Left ventricle myocardium superior (tissue), 1 donor: ENCODE measurements around the gene TSPYL2. TPM values are rescaled to one million over a fixed set of nuclear protein-coding genes. Genes with fewer than 3 reads are reported as not detected.

Source experiments
- ATAC-seq: fragments of 200-7000 bp; cut with Tn5 transposase; one replicate; pipeline ENCODE4 v1.9.1; 2020; ENCODE audit warnings: mild to moderate bottlenecking, moderate library complexity
- DNase-seq: peaks from one replicate; pipeline ENCODE4 v3.0.0-alpha.2; 2020
- intact Hi-C: fragments of 100-400 bp; cut with micrococcal nuclease; formaldehyde crosslinking; loops from one replicate; pipeline ENCODE4 v1.11.0; 2022
- total RNA-seq: library from RNA; stranded (reverse); fragmentation: NEBNext Ultra II Directional; extraction: Animal tissue kit (Norgen Biotek cat#: 25700); gene quantifications from one replicate; pipeline ENCODE4 v1.2.1, GENCODE V29; 2021
- donor health status: DM: no; HTN: yes; CAD: no; lungs with severe emphysema.

TSPYL2 gene
- total RNA-seq, 1 donor from 2014 or later: 38.6 TPM

- intact Hi-C loops: no loop called here
- no peak for ATAC-seq
- no peak for DNase-seq
These were observed 13.6 kb downstream of the TSPYL2 start for GRCh38 chrX:53095796-53096195.

- DNase-seq: no peak
- intact Hi-C loops: no loop called here
- no peak for ATAC-seq
These were observed 32.8 kb downstream of the TSPYL2 start for GRCh38 chrX:53114864-53115549.

GRCh38 chrX:53115550-53115874 is 33.3 kb downstream of the TSPYL2 start:
- no peak for ATAC-seq
- intact Hi-C loops: no loop called here

DNA sequence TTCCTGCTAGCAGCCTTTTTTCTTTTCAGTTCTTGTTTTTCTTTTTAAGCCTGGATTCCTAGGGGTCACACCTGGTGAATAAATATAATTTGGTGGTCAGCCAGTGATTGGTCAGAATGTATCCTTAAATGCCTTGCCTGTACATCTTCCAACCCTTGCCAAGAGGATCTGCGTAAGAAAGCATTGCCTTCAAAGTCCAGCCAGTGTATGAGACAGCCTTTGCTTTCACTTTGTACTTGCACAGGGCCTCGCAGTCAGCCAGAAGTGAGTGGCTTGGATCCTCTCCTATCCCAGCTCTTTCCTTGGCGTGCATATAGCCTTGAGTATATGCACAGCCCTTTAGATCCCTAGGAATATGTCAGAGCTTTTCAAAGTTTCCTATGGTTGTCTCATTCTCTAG is 33.9 kb downstream of the TSPYL2 start:
- DNase-seq (no peak), ATAC-seq (peak; percentile 77)
- intact Hi-C loops: no loop called here

More at GRCh38 chrX:53115550-53115874, 33.3 kb downstream of the TSPYL2 start:
- DNase-seq: no peak

DNA sequence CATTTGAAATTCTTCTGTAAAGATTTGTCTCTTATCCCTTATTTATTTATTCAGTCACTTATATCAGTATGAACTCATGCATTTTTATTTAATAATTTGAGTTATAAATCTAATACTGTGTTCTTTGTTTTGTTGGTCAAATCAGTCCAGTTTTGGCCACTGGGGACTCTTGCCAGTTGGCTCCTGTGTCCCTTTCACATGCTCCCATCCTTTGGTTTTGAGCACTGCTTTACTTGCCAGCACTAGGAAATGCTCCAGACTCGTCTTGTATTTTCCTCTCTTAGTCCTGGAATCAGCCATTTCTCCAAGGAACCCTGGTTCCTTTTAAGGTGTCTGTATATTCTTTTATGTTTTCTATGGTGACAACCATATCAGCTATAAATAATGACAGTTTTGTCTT is 39.8 kb downstream of the TSPYL2 start:
- ATAC-seq: peak; percentile 42
- intact Hi-C loops: no loop called here
- peak; percentile 37 for DNase-seq

- intact Hi-C loops: no loop called here
- no peak for DNase-seq
- no peak for ATAC-seq
These were observed 43.3 kb downstream of the TSPYL2 start for GRCh38 chrX:53125506-53125905.

DNA sequence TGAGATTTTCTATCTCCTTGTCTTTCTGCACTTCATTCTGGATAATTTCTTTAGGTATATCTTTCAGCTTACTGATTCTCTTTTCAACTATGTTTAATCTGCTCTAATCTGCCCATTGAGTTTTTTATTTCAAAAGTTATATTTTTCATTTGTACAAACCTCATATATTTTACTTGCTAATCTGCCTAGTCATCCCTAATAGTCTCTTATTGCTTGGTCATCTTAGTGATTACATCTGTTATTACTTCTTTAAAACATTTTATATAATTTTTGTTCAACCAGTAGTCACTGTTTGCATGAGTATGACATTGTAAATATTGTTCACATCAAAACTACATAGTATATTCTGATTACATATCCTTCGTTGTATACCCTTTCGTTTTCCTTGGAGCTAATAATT is 44.2 kb downstream of the TSPYL2 start:
- DNase-seq (no peak), ATAC-seq (no peak)
- intact Hi-C loops: no loop called here

DNA sequence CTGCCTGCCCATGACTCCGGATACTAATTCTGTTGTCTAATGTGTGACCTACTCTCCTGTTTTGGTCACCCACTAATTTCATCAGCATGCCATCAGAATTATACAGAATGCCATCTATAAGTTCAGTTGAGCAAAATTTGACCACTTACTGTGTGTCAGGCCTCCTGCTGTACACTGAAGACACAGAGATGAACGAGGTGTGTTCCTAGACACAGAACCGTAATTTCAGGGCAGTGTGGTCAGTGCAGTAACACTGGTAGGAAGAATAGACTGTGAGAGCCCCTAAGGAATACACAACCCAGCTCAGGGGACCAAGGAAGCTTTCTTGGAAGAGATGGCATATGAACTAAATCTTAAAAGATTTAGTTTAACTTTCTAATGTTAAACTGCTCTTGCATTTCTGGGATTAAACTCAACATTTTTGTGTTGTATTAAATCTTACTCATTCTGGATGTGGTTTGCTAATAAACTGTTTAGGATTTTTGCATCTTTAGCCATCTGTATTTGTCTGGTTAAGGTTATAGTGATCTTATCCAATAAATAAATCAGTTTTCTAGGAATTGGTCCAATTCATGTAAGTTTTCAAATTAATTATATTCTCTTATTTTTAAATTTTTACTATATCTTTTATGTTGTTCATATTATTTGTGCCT is 46.1 kb downstream of the TSPYL2 start:
- no peak for DNase-seq
- intact Hi-C loops: no loop called here
- ATAC-seq: no peak

DNA sequence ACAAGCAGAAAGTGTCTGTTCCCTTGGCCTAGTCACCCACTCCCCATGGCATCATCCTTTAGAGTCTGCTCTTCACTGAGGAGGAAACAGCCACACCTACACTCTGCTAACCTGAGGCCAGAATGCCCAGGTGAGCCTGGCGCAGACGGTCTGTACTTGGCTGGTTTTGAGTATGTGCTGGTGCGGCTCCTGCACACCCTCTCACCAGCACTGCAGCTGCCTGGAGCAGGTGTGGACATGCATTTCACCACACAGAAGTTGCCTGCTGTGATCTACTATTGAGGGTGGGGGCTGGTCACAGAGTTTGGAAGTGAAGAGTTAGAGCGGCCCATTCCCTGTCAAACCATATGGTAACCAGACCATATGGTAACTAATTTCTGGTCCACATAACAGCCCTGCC is 51.2 kb downstream of the TSPYL2 start:
- ATAC-seq: no peak
- DNase-seq: no peak
- intact Hi-C loops: no loop called here

DNA sequence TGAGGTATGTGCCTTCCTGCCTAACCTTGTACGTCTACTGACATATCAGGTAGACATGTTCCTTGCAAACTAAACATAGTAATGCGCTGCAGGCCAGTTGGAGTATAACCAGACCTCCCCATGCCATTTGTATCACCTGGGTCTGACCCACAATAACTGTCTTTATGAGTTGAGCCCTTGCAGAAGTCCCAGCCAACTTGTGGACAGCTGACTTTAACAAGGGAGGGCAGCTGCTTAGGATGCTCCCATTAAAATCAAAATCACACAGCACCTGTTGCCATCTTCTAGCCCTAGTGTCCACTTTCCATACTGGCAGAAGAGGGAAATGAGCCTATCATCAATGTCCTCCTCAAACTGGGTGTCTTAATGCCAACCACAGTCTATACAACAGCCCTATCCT is 53.4 kb downstream of the TSPYL2 start:
- intact Hi-C loops: no loop called here
- ATAC-seq (no peak), DNase-seq (no peak)

Other genes with a start within 250 kb of the TSPYL2 start
- gene XAGE3, start 214.3 kb upstream of the TSPYL2 start, total RNA-seq: not detected
- gene FAM156B, start 185.0 kb upstream of the TSPYL2 start, total RNA-seq: 5.9 TPM
- gene FAM156A, start 123.8 kb upstream of the TSPYL2 start, total RNA-seq: 7.3 TPM
- gene GPR173, start 33.6 kb upstream of the TSPYL2 start, total RNA-seq: 0.50 TPM
- gene KANTR, start 11.8 kb downstream of the TSPYL2 start, total RNA-seq: 4.8 TPM
- 33.7 TPM for gene KDM5C, start 142.8 kb downstream of the TSPYL2 start, total RNA-seq
- 12.0 TPM for gene IQSEC2, start 199.2 kb downstream of the TSPYL2 start, total RNA-seq